ENCODE results near the gene NTRK1.

The NTRK1 gene

DNA sequence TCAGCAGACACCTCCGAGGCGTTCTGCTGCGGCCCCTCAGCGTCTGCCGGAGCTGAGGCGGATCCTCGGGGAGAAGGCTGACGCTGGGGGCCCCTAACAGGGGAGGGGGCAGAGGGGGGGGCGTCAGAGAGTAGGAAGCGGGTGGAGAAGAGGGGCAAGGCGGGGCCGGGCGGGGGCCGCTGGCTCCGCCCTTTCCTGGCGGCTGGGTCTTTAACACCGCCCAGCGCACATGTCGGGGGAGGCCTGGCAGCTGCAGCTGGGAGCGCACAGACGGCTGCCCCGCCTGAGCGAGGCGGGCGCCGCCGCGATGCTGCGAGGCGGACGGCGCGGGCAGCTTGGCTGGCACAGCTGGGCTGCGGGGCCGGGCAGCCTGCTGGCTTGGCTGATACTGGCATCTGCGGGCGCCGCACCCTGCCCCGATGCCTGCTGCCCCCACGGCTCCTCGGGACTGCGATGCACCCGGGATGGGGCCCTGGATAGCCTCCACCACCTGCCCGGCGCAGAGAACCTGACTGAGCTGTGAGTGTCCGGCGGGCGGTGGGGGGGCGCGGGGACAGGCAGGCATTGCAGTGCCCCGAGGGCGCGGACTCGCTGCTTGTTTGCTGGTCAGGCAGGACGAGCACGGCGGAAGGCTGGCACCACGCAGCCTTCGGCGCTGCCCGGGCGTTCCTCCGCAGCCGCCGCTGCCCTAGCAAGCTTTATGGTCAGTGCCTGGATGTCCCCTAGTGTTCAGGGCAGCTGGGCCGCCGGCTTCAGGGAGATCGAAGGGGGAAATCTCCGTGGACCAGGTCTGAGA lies at the start of gene NTRK1:
TSS of gene NTRK1 (plus strand) at position 238 of the 796 bp plus-strand sequence. CDS start at position 308, 70 bp downstream.
- DNase-seq (ENCODE audit: low read depth), result peak; percentile 39

DNA sequence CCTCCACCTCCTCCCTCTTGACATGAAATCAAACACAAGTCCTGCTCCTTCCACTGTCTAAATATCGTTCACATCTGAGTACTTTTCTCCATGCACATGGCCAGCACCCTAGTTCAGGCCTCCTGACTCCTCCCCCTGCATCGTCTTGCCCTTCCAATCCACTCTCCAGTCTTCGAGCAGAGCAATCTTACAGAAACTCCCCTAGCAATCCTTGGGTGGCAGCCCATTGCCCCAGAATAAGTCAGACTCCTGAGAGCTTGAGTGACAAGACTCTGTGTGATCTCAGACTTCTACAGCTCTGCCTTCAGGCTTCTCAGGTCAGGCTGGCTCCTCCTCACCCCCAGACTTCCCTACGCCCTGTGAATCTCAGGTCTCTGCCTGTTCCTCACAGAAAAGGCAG lies 49.5 kb upstream of the NTRK1 start:
- DNase-seq (ENCODE audit: low read depth), result no peak

DNA sequence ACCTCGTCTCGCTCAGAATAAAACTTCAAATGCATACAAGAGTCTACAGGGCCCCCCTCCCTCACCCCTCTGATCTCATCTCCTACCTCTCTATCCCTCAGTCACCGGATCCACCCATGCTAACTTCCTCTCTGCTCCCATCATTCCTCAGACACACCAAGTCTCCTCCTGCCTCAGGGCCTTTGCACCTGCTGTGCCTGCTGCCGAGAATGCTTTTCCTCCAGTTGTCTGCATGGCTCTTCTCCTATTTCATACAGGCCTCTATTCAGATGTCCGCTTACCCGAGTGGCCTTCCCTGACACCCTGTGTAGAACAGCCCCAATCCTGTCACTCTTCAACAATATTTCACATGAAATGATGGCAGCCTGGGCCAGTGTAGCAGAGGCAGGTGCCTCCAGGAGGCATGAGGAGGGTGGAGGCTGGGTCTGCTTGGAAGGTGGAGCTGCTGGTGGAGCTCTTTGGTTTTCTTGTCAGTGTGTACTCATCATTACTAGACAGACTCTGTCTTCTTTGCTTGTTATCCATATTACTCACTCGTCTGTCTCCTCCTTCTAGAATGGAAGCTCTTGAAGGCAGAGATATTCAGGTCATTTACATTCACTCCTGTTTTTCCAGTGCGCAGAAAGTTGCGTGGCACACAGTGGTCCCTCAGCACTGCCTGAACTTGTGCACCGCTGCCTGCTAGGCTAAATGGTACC lies 48.2 kb upstream of the NTRK1 start:
- no peak for DNase-seq (ENCODE audit: low read depth)

DNA sequence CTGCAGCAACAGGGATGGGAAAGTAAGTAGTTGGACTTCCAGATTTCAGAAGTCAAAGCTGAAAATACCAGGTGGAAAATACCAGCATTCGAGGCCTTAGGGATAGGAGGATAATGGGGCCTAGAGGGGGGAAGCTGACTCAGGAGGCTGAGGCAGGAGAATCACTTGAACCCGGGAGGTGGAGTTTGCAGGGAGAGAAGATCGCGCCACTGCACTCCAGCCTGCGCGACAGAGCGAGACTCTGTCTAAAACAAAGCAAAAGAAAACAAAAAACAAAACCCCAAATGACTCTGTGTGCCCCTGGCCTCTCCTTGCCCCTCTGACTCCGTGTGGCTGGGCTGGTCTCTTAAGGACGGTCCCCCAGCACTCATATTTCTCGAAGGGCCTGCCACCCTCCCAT lies 47.4 kb upstream of the NTRK1 start:
- no peak for DNase-seq (ENCODE audit: low read depth)

DNA sequence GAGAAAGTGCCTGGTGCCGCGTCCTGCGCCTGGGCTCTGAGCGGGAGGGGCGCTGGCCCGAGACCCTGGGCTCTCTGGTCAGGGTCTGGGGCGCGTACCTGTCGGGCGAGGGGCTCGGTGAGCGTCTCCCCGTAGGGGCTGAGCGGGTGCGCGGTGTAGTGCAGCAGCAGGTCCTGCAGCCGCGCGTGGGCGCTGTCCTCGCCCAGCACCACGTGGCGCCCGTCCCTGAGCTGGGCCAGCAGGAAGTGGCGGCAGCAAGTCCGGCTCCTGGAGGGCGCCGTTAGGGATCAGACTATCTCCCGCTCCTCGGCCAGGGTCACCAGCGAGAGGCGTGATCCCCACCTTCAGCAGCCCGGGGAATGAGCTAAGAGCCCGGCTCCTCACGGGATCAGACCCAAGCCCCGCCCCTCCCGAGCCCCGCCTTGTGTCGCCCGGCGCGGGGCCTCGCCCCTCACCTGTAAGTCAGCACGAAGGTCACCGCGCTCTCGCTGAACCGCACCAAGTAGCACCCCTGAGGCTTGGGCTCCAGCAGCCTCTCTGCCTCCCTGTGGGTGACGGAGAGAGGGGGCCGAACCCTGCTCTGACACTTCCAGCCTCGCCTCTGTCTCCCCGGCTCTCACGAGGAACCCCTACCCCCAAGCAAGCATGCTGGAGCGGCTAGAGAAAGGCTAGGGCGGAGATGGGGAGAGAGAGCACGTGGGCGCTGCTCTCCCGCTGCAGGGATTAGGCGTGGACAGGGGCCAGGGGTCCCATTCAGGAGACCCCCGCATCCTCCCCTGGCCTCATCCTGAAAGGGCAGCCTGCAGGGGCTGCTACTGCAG lies 46.7 kb upstream of the NTRK1 start:
- peak; percentile 65 for DNase-seq (ENCODE audit: low read depth)

DNA sequence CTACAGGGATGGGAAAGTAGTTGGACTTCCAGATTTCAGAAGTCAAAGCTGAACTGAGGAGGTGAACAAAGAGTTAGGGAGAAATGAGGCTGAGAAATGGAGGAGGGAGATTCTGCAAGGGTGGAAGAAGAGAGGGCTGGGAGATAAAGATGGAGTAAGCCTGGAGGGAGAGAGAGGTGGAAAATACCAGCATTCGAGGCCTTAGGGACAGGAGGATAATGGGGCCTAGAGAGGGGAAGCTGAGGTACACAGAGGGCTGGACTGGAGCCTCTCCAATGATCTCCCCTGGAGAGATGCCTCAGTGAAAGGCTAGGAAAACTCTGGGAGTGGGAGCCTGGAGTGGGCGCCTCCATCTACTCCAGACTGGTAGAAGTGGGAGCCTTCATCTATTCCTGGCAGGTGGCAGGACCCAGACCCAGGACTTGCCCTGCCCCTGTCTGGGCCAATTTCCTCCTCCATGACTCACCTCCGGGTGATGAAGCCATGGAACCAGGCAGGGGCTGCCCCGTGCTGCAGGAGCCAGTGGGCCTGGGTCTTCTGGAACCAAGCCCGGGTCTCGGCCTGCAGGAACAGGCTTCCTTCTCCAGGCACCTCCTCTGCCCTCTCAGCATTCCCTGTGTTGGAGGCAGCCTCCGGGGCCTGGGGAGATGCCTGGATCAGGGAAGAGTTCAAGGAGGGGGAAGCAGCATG lies 45.9 kb upstream of the NTRK1 start:
- no peak for DNase-seq (ENCODE audit: low read depth)

DNA sequence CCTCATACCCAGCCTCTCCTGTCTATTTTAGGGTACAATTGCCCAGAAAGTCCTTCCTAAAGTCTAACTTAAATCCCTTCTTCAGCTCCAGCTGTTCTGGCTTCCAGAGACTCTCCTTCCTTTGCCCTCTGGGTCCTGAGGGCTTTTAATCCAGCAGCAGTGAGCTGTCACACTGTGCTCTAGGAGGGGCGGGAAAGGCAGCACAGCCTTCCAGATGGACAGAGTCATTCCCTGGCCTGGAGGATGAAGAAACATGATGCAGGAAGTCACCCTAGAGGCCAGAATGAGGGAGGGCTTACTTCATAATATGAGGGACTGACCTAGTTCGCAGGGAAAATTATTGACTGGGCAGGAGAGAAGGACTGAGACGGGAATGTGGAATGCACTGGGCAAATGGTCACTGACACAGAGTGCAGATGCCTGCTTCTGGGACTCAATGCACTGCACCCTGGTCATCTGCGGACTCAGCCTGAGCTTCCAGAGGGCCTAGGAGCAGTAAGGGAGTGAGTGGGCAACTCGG lies 45.3 kb upstream of the NTRK1 start:
- DNase-seq (ENCODE audit: low read depth), result no peak

DNA sequence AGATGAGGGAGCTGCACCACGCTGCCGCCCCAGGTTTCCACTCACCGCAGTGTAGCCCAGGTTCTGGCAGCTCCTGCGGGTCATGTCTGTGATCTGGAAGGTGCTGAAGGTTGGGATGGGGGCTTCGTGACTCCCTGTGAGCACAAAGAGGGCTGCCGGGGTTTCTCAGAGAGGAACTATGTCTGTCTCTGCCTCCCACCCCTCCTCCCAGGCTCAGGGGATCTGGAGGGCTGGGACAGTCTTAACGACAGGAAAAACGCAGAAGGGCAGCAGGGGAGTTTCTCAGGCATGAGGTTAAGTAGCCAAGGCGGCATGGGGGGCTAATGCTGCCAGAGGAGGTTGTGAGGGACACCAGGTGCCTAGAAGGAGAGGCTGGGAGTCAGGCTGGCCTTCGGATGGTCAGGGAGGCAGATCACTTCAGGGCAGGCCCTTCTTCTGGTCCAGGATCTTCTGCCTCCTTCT lies 44.7 kb upstream of the NTRK1 start:
- no peak for DNase-seq (ENCODE audit: low read depth)

DNA sequence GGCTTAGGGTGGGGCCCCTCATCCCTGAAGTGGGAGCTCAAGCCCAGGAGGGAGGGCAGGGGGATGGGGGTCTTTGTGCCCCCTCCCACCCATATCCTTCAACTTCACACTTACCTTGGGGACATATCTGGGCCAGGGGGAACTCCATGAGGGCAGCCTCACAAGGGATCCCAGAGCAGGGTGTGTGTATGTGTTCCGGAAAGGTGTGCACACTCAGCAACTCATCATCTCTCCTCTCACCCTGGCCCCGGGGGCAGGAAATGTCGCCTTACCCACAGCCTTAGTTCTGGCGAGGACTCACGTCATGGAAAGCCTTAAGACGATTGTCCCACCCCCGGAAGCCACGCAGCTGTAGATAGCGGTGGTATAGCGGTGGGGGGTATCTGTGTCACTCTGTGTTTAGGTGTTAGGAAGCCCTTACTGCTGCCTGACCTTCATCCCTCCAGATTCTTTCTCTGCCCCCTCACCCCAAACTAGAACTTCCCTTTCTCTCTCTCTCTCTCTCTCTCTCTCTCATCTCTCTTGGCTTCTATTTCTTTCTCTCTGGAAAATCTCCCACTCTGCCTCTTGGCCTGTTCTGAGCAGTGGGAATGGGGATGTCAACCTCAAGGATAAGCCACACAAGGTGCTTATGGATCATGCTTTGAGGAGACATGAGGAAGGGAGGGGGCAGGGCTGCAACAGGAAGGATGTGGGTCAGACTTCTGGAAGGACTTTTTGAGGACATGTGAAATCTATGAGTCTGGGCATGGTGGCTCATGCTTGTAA lies 43.9 kb upstream of the NTRK1 start, which contains the start of gene SH2D2A:
TSS of gene SH2D2A (minus strand) at position 288 of the 768 bp plus-strand sequence. CDS start at position 148, 140 bp downstream.
- DNase-seq (ENCODE audit: low read depth), result peak; percentile 90

DNA sequence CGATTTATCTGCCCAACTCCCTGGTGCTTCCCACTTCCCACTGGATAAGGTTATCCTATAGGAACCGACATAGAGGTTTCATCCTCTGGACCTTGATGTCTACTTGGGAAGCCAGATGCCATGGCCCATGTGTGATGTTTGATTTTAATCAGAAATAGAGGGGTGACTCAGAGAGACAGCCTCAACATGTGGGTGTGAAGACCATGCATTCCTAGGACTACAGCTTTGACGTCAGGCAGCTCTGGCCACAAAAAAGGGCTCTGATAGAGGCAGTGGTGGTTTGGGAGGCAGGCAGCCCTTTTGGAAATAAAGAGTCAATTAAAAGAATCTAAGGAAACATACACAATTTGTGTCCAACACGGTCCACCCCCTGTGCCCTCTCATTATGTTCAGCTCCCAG lies 38.9 kb upstream of the NTRK1 start:
- no peak for DNase-seq (ENCODE audit: low read depth)

DNA sequence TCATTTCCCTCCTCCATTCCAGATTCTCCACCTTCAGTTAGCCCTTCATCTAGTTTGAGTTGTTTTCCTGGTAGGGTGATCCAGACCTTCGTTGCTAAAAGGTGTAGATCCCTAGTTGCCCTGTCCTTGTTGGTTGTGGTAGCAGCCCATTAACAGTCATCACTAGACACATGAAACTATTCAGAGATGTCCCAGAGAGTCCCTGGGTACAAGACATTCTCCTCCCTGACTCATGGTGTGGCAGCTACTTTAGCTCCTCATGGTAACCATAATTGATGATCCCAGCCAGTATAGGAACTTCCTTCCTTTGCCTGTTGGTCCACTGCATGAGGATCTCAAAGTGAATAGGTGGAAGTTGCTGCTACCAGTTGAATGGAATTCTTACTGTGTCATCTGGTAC lies 38.0 kb upstream of the NTRK1 start:
- DNase-seq (ENCODE audit: low read depth), result no peak

DNA sequence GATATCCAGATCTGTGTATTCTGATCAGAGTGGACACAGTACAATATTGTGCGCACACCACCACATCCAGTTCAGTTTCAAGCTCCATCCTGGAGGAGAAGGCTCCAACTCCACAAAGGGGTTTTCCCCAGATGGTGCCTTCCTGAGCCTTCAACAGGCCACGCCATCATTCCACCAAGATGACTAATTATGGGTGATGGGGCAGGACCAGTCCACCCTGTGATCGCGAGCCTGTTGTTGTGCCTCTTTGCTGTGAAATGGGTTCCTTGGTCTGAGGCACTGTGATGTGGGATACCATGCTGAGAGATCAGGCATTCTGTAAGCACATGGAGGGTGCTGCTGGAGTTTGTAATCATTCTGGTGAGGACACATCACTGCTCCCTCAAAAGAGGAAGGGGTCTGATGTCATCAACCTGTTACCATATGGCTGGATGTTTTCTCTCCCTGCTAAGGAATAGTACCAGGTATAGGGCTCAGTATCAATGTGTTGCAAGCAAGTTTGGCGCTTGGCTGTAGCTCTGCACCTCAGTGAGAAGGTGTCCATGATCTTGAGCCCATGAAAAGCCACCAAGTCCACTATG lies 37.4 kb upstream of the NTRK1 start:
- DNase-seq (ENCODE audit: low read depth), result no peak

DNA sequence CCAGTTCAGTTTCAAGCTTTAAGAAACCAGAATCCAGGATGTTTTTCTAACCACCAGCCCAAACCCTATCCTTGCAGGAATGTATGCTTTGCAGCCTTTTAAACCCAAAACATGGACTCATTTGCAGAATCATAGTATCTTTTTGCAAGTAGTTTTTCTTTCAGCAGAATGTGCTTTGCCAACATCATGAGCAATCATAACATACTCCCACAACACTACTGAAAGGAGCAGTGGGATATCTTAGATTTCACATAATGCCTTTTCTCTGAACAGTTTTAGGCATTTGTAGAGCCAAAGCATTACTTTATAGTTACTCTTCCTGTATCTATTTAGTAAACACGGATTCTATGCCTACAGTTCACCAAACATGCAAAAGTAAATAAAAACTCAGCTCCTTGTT lies 34.0 kb upstream of the NTRK1 start:
- no peak for DNase-seq (ENCODE audit: low read depth)

DNA sequence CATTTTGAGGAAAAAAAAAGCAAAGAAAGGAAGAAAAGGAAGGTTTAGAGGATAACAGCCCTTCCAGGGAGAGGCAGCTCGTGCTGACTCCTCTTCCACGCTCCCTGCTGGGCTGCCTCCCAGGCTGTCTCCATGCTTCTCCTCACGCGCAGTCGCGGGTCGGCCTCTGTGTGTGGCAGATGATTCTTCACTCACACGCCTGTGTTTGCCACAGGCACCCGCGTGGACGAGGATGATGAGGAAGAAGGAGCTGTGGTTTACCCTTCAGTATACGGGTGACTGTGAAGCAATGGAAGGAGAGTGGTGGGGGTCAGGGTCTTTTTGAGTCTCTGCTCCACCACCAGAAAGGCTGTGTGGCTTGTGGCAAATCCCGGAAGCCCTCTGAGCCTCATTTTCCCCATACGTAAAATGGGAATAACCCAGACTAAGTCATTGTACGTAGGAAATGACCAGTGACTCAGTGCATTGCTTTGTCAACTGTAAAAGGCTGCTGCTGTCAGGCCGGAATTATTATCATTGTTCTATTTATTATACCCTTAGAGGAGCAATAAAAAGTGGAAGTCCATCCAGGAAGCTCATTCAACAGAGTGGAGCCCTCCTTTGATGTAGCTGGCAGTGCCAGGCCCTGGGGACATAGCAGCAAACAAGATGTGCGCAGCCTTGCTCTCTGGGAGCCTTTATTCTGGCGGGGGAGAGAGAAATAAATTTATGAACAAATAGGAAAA lies 32.1 kb upstream of the NTRK1 start:
- no peak for DNase-seq (ENCODE audit: low read depth)

DNA sequence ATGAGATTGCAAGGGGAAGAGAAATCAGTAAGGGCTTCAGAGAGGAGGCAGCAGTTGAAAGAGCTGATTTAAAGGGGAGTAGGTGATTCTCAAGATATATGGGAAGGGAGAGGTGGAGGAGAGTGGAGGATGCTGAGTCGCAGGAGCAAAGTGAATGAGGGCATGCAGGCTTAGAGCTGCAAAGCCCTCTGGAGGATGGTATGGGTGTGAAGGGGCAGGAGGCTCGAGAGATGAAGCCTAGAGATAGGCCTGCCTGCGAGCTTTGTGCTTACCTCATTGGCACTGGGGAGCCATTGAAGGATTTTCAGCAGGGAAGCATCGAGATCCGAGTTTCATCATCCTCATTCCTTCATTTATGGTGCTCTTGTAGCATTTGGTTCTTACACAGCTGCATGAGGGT lies 28.2 kb upstream of the NTRK1 start:
- no peak for DNase-seq (ENCODE audit: low read depth)

DNA sequence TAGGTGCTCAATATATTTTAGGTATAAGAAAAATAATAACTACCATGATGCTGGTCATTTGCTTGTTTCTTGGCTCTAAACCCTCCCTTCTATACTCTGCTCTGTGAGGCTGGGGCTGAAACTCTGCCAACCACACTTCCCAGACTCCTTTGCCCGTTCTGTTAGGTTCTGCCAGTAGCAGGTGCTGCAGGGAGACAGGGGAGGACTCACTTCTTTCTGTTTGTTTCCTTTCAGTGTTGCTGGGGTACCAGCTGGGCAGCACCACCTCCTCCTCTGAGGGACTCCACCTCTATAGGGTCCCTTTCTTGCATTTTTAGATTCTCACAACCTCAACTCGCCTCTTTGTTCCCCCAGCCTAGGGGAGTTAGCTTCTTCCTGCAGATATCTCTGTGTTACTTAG lies 27.1 kb upstream of the NTRK1 start:
- no peak for DNase-seq (ENCODE audit: low read depth)

DNA sequence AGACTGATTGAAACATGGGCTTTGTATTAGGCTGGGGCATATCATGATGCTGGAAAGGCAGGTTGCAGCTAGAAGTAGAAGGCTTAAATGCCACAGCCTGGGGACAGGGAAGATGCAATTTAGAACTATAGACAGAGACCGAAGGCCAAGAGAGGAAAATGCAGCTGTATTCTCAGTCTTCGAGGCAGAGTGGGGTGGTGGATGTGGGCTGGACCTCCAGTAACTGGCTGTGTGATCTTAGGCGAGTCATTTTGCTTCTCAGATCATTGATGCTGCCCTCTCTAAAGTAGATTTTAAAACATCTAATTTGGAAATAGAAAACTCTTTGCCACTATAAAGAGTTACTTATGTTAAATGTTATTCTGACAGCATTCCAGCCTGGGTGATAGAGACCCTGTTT lies 26.3 kb upstream of the NTRK1 start:
- DNase-seq (ENCODE audit: low read depth), result no peak

DNA sequence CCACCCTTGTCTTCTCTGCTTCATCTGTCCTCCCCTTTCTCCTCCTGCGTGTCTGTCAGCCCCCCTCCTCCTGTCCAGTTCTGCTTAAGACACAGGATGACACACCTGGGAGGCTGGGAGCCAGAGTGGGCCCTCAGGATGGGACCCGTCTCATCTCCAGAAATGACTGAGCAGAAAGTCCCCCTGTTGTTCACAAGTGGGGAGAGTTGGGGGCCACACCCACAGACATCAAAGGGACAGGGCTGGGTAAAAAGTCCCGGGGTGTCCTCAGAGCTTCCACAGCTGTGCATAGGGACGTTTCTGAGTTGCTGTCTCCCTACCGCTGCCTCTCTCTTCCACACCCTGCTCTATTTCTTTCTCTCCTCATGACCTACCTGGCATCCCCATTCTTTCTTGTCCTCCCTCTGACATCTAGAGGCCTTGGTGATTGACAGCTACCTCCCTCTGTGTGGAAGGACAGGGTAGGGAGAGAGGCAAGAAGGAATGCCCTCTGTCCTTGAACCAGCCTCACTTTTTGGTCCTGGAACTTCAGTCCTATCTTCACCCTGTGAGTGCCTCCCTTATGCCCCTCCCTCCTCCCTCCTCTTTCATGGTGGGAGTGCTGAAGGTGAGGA lies 24.5 kb upstream of the NTRK1 start:
- DNase-seq (ENCODE audit: low read depth), result no peak

DNA sequence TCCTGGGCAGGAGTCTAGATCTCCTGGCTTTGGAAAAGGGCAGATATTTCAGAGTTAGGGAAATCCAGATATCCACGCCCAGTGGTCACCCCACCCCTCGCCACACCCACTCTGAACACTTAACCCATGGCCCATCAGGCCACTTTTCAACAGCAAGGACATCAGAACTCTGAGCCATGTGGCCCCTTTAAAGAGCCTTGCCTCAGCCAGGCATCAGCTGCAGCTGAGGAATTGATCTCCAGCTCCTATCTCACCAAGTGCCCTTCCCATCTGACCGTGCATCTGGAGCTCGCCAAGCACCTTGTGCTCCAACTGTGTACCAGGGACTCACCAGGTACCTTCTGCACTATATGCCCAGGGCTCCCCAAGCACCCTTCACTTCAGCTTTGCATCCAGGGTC lies 23.8 kb upstream of the NTRK1 start:
- no peak for DNase-seq (ENCODE audit: low read depth)
